ENCODE data around the gene ANO9. TPM values are rescaled to one million over a fixed set of nuclear protein-coding genes. Genes with fewer than 3 reads are reported as not detected.

The ANO9 gene
- total and polyA plus RNA-seq, 2 experiments from 2014 or later: not detected

GRCh38 chr11:387193-387793 lies 54.5 kb downstream of the ANO9 start:
- Histone ChIP-seq H3K9ac (no peak overlapping the region), H3F3A (ENCODE audit: insufficient read depth) (no peaks in the 10 kb centered on the region), H3K36me3 (ENCODE audit: low read depth) (no peaks in the 10 kb centered on the region), H3K4me1 (ENCODE audit: insufficient read depth) (no peaks in the 10 kb centered on the region), H4K20me1 (ENCODE audit: insufficient read depth) (no peaks in the 10 kb centered on the region), H3K27me3 (replicated peaks; ENCODE audit: insufficient read depth) (no peaks in the 10 kb centered on the region), H3K9me3 (ENCODE audit: low read depth) (no peaks in the 10 kb centered on the region), H3K4me2 (ENCODE audit: unreplicated experiment) (no peak overlapping the region), H2AFZ (no peak overlapping the region), H3K4me3 (no peak overlapping the region), H3K27ac (no peak overlapping the region), H3K79me2 (ENCODE audit: insufficient read depth) (no peaks in the 10 kb centered on the region), H3K9me2 (ENCODE audit: insufficient read depth) (no peaks in the 10 kb centered on the region)
- in situ Hi-C loops (cut with MboI): no loop called here
- DNase-seq: no peak
- TF ChIP-seq EZH2phosphoT487 (IDR thresholded peaks at IDR 0.05; ENCODE audit: insufficient read depth, low read depth) (no peak), EZH2 (IDR thresholded peaks at IDR 0.05; ENCODE audit: insufficient read depth, poor library complexity, severe bottlenecking) (no peak)
- WGBS, 2 experiments (ENCODE audit: low coverage in 1 of 2, low lambda C conversion rate in 2 of 2, missing lambda C conversion rate in 2 of 2): 63% methylated on average over 4 of the region's 4 CpGs

- no peak for DNase-seq
- Histone ChIP-seq H2AFZ (no peak overlapping the region), H3K4me2 (ENCODE audit: unreplicated experiment) (no peak overlapping the region), H3K9ac (no peak overlapping the region), H3K27ac (no peak overlapping the region), H3K4me1 (ENCODE audit: insufficient read depth) (no peaks in the 10 kb centered on the region), H3K79me2 (ENCODE audit: insufficient read depth) (no peaks in the 10 kb centered on the region), H3K9me3 (ENCODE audit: low read depth) (no peaks in the 10 kb centered on the region), H3K36me3 (ENCODE audit: low read depth) (no peaks in the 10 kb centered on the region), H3K4me3 (no peak overlapping the region), H3K27me3 (replicated peaks; ENCODE audit: insufficient read depth) (no peaks in the 10 kb centered on the region), H3K9me2 (ENCODE audit: insufficient read depth) (no peaks in the 10 kb centered on the region), H4K20me1 (ENCODE audit: insufficient read depth) (no peaks in the 10 kb centered on the region), H3F3A (ENCODE audit: insufficient read depth) (no peaks in the 10 kb centered on the region)
- in situ Hi-C loops (cut with MboI): no loop called here
- WGBS, 2 experiments (ENCODE audit: low coverage in 1 of 2, low lambda C conversion rate in 2 of 2, missing lambda C conversion rate in 2 of 2): 54 to 69% methylated on average over 6 of the region's 6 CpGs
- TF ChIP-seq EZH2phosphoT487 (IDR thresholded peaks at IDR 0.05; ENCODE audit: insufficient read depth, low read depth) (no peak), EZH2 (IDR thresholded peaks at IDR 0.05; ENCODE audit: insufficient read depth, poor library complexity, severe bottlenecking) (no peak)
Observed at GRCh38 chr11:386483-386882, 55.3 kb downstream of the ANO9 start.

- H3K9me2 ChIP-seq (ENCODE audit: insufficient read depth): no peaks in the 10 kb centered on the region
- no peaks in the 10 kb centered on the region for H3K9me3 ChIP-seq (ENCODE audit: low read depth)
- H3F3A ChIP-seq (ENCODE audit: insufficient read depth): no peaks in the 10 kb centered on the region
- in situ Hi-C loops (cut with MboI): no loop called here
- H3K27me3 ChIP-seq (replicated peaks; ENCODE audit: insufficient read depth): no peaks in the 10 kb centered on the region
- no peak overlapping the region for H3K27ac ChIP-seq
- H4K20me1 ChIP-seq (ENCODE audit: insufficient read depth): no peaks in the 10 kb centered on the region
- TF ChIP-seq EZH2phosphoT487 (IDR thresholded peaks at IDR 0.05; ENCODE audit: insufficient read depth, low read depth) (no peak), EZH2 (IDR thresholded peaks at IDR 0.05; ENCODE audit: insufficient read depth, poor library complexity, severe bottlenecking) (no peak)
- H3K79me2 ChIP-seq (ENCODE audit: insufficient read depth): no peaks in the 10 kb centered on the region
- no peaks in the 10 kb centered on the region for H3K4me1 ChIP-seq (ENCODE audit: insufficient read depth)
- H3K9ac ChIP-seq: no peak overlapping the region
- H3K4me3 ChIP-seq: no peak overlapping the region
- H3K4me2 ChIP-seq (ENCODE audit: unreplicated experiment): no peak overlapping the region
- 80% methylated on average over 18 to 19 of the region's 19 CpGs for WGBS, 2 experiments (ENCODE audit: low coverage in 1 of 2, low lambda C conversion rate in 2 of 2, missing lambda C conversion rate in 2 of 2)
- no peaks in the 10 kb centered on the region for H3K36me3 ChIP-seq (ENCODE audit: low read depth)
- H2AFZ ChIP-seq: no peak overlapping the region
- no peak for DNase-seq
Observed at GRCh38 chr11:385594-386351, 56.0 kb downstream of the ANO9 start.

- WGBS, 2 experiments (ENCODE audit: low coverage in 1 of 2, low lambda C conversion rate in 2 of 2, missing lambda C conversion rate in 2 of 2): 79 to 82% methylated on average over 12 to 16 of the region's 16 CpGs
- H3K4me1 ChIP-seq (ENCODE audit: insufficient read depth): no peaks in the 10 kb centered on the region
- H3K9me2 ChIP-seq (ENCODE audit: insufficient read depth): no peaks in the 10 kb centered on the region
Observed at GRCh38 chr11:384511-384910, 57.3 kb downstream of the ANO9 start.

More at GRCh38 chr11:384511-384910, 57.3 kb downstream of the ANO9 start:
- Histone ChIP-seq H3K9me3 (ENCODE audit: low read depth) (no peaks in the 10 kb centered on the region), H2AFZ (no peak overlapping the region), H3K36me3 (ENCODE audit: low read depth) (no peaks in the 10 kb centered on the region), H3K4me2 (ENCODE audit: unreplicated experiment) (no peak overlapping the region), H4K20me1 (ENCODE audit: insufficient read depth) (no peaks in the 10 kb centered on the region), H3K9ac (no peak overlapping the region), H3K27ac (no peak overlapping the region), H3K27me3 (replicated peaks; ENCODE audit: insufficient read depth) (no peaks in the 10 kb centered on the region), H3K79me2 (ENCODE audit: insufficient read depth) (no peaks in the 10 kb centered on the region), H3K4me3 (no peak overlapping the region), H3F3A (ENCODE audit: insufficient read depth) (no peaks in the 10 kb centered on the region)
- in situ Hi-C loops (cut with MboI): no loop called here
- no peak for TF ChIP-seq EZH2 (IDR thresholded peaks at IDR 0.05; ENCODE audit: insufficient read depth, poor library complexity, severe bottlenecking)
- no peak for TF ChIP-seq EZH2phosphoT487 (IDR thresholded peaks at IDR 0.05; ENCODE audit: insufficient read depth, low read depth)
- DNase-seq: no peak
